Fibroblast of lung (primary cell): ENCODE measurements around the gene SDR42E1.

Source experiments
- CTCF ChIP-seq, 2 donors: IDR thresholded peaks in 1 of 2; conservative IDR thresholded peaks in 1 of 2; 1 replicate in 1 of 2; 2 replicates in 1 of 2; pipeline ENCODE4 v1.5.1; 2011 to 2012; ENCODE audit warnings: low read length in 2 of 2, control low read depth in 1 of 2, inconsistent platforms in 1 of 2, low read depth in 1 of 2, mild to moderate bottlenecking in 1 of 2
- EZH2 ChIP-seq: IDR thresholded peaks from 2 replicates; pipeline ENCODE4 v1.5.1; 2012; ENCODE audit warnings: low read length, control low read depth, mild to moderate bottlenecking; ENCODE audit errors: missing control alignments

- TF ChIP-seq CTCF (conservative IDR thresholded peaks at IDR 0.05 in 1 of 2, IDR thresholded peaks at IDR 0.05 in 1 of 2; ENCODE audit: low read depth in 1 of 2, low read length in 2 of 2) (no peak), EZH2 (no peak)
Observed at GRCh38 chr16:82023206-82023605, 11.9 kb upstream of the SDR42E1 start.
